Measurements from ENCODE around the gene BLOC1S6.
"Not testable (repeated sequence)": the region's sequence is repeated elsewhere in the genome, so short reads cannot be mapped to it uniquely, and the experiment has no call there.

BLOC1S6 gene

DNA sequence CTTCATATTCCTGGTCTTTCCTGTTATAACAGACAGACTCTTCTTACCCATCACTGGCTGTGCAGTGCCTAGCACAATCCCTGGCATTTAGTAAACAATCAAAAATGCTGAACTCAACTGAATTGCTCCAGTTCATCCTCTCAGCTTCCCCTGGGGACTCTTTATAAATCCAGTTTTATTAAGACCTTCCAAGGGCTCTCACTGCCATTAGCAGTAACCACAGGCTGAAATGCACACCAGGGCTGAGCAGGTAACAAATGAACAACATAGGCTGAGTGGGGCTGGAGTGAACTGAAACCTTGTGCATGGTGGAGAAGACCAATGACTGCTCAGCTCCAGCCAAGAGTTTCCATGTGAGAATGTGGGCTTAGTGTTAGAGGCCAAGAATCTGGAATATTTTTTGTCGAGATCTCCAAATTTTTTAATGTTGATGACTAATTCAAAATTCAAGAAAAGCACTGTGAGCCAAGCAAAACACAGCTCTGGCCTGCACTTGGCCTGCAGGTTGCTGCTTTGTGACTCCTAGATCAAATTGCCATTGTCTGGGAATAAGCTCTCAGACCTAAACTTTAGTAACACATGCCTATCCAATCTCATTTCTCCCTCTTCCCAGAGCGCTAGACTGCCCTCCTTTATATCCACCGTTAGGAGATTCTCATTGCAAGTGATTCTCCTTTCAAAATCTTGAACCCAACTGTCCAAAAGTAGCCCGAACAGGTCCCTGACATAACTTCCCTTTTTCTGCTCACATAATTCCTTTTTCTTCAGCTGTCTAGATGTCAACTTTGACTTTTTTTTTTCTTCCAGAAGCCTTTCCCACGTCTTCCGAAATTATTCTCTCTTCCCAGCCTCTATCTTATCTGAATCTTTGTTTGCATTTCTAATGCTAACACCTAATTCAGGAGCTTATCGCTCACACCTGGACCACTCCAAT lies 55.1 kb downstream of the BLOC1S6 start:
- Histone ChIP-seq H3K9ac (ENCODE audit: low read depth, low read length) (no peak overlapping the region), H3K4me1 (ENCODE audit: insufficient read depth, low read length) (no peaks in the 10 kb centered on the region), H3K36me3 (ENCODE audit: insufficient read depth, low read length) (no peaks in the 10 kb centered on the region), H3K9me3 (ENCODE audit: control insufficient read depth, insufficient read depth, low read length) (no peaks in the 10 kb centered on the region)

- no peaks in the 10 kb centered on the region for H3K36me3 ChIP-seq (ENCODE audit: insufficient read depth, low read length)
- no peaks in the 10 kb centered on the region; the same call in 1 of the 2 replicates for H3K4me1 ChIP-seq (ENCODE audit: insufficient read depth, low read length)
- no peak overlapping the region for H3K9ac ChIP-seq (ENCODE audit: low read depth, low read length)
- H3K9me3 ChIP-seq (ENCODE audit: control insufficient read depth, insufficient read depth, low read length) = no peaks in the 10 kb centered on the region
Observed at GRCh38 chr15:45644437-45644836, 57.3 kb downstream of the BLOC1S6 start.

DNA sequence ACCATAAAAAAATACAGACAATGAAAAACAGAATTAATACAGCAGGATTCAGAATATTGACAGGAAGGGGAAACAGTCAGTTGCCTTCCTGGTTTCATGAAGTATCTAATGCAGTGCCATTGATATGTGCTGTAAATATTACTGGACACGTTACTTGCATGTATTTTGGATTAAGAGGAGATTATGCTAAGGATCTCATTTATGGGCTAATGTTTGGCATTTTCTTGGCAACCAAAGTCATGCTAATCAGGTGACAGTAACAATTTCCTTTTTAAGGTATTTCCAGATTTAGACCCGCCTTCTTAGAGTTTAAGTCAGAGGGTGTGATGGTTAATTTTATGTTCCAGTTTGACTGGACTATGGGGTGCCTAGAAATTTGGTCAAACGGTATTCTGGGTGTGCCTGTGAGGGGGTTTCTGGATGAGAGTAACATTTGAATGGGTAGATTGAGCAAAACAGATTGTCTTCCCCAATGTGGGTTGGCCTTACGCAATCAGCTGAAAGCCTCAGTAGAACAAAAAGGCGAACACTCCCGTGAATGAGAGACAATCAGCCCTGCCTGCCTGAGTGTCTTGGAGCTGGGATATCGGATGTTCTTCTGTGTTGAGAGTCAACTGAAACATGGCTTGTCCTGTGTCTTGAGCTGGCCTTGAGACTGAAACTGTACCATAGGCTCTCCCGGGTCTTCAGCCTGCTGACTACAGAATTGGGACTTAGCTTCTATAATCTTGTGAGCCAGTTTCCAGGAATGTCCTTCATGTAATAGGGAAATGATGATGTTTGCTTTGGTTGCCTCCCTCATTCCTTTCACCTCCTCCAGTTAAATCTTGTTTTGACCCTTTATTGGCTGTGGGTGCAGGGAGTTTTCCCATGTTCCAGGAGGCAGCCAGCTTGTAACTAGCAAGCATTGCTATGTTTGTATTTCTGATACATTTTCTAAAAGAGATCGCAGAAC lies 58.1 kb downstream of the BLOC1S6 start:
- no peak overlapping the region for H3K9ac ChIP-seq (ENCODE audit: low read depth, low read length)
- no peaks in the 10 kb centered on the region for H3K36me3 ChIP-seq (ENCODE audit: insufficient read depth, low read length)
- H3K4me1 ChIP-seq (ENCODE audit: insufficient read depth, low read length) = no peaks in the 10 kb centered on the region; the same call in 1 of the 2 replicates
- no peaks in the 10 kb centered on the region for H3K9me3 ChIP-seq (ENCODE audit: control insufficient read depth, insufficient read depth, low read length)

- no peaks in the 10 kb centered on the region for H3K9me3 ChIP-seq (ENCODE audit: control insufficient read depth, insufficient read depth, low read length)
- H3K36me3 ChIP-seq (ENCODE audit: insufficient read depth, low read length) = no peaks in the 10 kb centered on the region
- H3K4me1 ChIP-seq (ENCODE audit: insufficient read depth, low read length) = no peaks in the 10 kb centered on the region; the same call in 1 of the 2 replicates
- H3K9ac ChIP-seq (ENCODE audit: low read depth, low read length) = no peak overlapping the region
Observed at GRCh38 chr15:45646220-45646619, 59.0 kb downstream of the BLOC1S6 start.

DNA sequence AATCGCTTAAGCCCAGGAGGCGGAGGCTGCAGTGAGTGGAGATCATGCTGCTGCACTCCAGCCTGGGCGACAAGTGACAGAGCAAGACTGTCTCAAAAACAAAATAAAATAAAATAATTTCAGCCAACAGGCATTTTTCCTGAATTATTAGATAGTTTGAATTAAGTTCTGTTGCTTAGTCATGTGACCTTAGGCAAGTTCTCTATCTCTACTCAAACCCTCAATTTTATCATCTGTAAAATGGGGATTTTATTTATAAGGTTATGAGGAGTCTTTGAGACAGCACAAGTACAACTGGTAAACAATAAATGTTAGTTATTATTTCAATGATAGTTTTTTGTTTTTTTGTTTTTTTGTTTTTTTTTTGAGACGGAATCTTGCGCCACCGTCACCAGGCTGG lies 60.6 kb downstream of the BLOC1S6 start:
- H3K9ac ChIP-seq (ENCODE audit: low read depth, low read length) = no peak overlapping the region
- H3K36me3 ChIP-seq (ENCODE audit: insufficient read depth, low read length) = no peaks in the 10 kb centered on the region
- no peaks in the 10 kb centered on the region for H3K9me3 ChIP-seq (ENCODE audit: control insufficient read depth, insufficient read depth, low read length)
- no peaks in the 10 kb centered on the region; the same call in 1 of the 2 replicates for H3K4me1 ChIP-seq (ENCODE audit: insufficient read depth, low read length)

- Histone ChIP-seq H3K9me3 (ENCODE audit: control insufficient read depth, insufficient read depth, low read length) (no peaks in the 10 kb centered on the region), H3K36me3 (ENCODE audit: insufficient read depth, low read length) (no peaks in the 10 kb centered on the region), H3K9ac (ENCODE audit: low read depth, low read length) (no peak overlapping the region), H3K4me1 (ENCODE audit: insufficient read depth, low read length) (no peaks in the 10 kb centered on the region; the same call in 1 of the 2 replicates)
Observed at GRCh38 chr15:45648521-45649200, 61.5 kb downstream of the BLOC1S6 start.

- H3K4me1 ChIP-seq (ENCODE audit: insufficient read depth, low read length); H3K9ac ChIP-seq (ENCODE audit: low read depth, low read length); H3K9me3 ChIP-seq (ENCODE audit: control insufficient read depth, insufficient read depth, low read length); H3K36me3 ChIP-seq (ENCODE audit: insufficient read depth, low read length): not testable (repeated sequence)
Observed at GRCh38 chr15:45650007-45650406, 62.8 kb downstream of the BLOC1S6 start.

DNA sequence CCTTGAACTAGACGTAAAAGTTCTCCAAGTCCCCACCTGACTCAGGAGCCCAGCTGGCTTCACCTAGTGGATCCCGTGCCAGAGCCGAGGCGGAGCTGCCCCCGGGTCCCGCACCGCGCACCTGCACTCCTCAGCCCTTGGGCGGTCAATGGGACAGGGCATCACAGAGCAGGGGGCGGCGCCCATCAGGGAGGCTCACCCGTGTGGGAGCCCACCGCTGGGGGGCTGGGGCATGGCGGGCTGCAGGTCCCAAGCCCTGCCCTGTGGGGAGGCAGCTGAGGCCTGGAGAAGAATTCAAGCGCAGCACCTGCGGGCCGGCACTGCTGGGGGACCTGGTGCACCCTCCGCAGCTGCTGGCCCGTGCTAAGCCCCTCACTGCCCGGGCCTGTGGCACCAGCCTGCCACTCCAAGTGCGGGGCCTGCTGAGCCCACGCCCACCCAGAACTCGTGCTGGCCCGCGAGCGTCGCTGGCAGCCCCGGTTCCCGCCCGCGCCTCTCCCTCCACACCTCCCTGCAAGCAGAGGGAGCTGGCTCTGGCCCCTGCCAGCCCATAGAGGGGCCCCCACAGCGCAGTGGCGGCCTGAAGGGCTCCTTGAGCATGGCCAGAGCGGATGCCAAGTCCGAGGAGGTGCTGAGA lies 63.8 kb downstream of the BLOC1S6 start:
- H3K4me1 ChIP-seq (ENCODE audit: insufficient read depth, low read length) = no peaks in the 10 kb centered on the region; the same call in 1 of the 2 replicates
- no peak overlapping the region for H3K9ac ChIP-seq (ENCODE audit: low read depth, low read length)
- H3K36me3 ChIP-seq (ENCODE audit: insufficient read depth, low read length) = no peaks in the 10 kb centered on the region
- no peaks in the 10 kb centered on the region for H3K9me3 ChIP-seq (ENCODE audit: control insufficient read depth, insufficient read depth, low read length)

GRCh38 chr15:45653702-45654424 lies 66.7 kb downstream of the BLOC1S6 start:
- Histone ChIP-seq H3K9me3 (ENCODE audit: control insufficient read depth, insufficient read depth, low read length) (no peaks in the 10 kb centered on the region), H3K4me1 (ENCODE audit: insufficient read depth, low read length) (no peaks in the 10 kb centered on the region; the same call in 1 of the 2 replicates), H3K9ac (ENCODE audit: low read depth, low read length) (no peak overlapping the region), H3K36me3 (ENCODE audit: insufficient read depth, low read length) (no peaks in the 10 kb centered on the region)

GRCh38 chr15:45654749-45655148 lies 67.6 kb downstream of the BLOC1S6 start:
- Histone ChIP-seq H3K9me3 (ENCODE audit: control insufficient read depth, insufficient read depth, low read length) (no peaks in the 10 kb centered on the region), H3K36me3 (ENCODE audit: insufficient read depth, low read length) (no peaks in the 10 kb centered on the region), H3K9ac (ENCODE audit: low read depth, low read length) (no peak overlapping the region), H3K4me1 (ENCODE audit: insufficient read depth, low read length) (no peaks in the 10 kb centered on the region)

- no peak overlapping the region for H3K9ac ChIP-seq (ENCODE audit: low read depth, low read length)
- H3K36me3 ChIP-seq (ENCODE audit: insufficient read depth, low read length) = no peaks in the 10 kb centered on the region
- no peaks in the 10 kb centered on the region for H3K9me3 ChIP-seq (ENCODE audit: control insufficient read depth, insufficient read depth, low read length)
- peaks cover 7% of the 10 kb centered on the region; the same call in 1 of the 2 replicates for H3K4me1 ChIP-seq (ENCODE audit: insufficient read depth, low read length)
Observed at GRCh38 chr15:45657254-45657653, 70.1 kb downstream of the BLOC1S6 start.

- H3K4me1 ChIP-seq (ENCODE audit: insufficient read depth, low read length) = peaks cover 7% of the 10 kb centered on the region; the same call in 1 of the 2 replicates
- H3K9me3 ChIP-seq (ENCODE audit: control insufficient read depth, insufficient read depth, low read length) = no peaks in the 10 kb centered on the region
- no peaks in the 10 kb centered on the region for H3K36me3 ChIP-seq (ENCODE audit: insufficient read depth, low read length)
- no peak overlapping the region for H3K9ac ChIP-seq (ENCODE audit: low read depth, low read length)
Observed at GRCh38 chr15:45657764-45658545, 70.8 kb downstream of the BLOC1S6 start.

All from ES-I3 (cell line).